IMR-90 (cell line): ENCODE results near the gene LCMT2. TPM values are rescaled to one million over a fixed set of nuclear protein-coding genes. Genes with fewer than 3 reads are reported as not detected.

ENCODE experiments used
- ATAC-seq: fragments of 200-7000 bp; cut with Tn5 transposase; 2 replicates; pipeline ENCODE4 v1.9.1; 2020; ENCODE audit warnings: low read depth, mild to moderate bottlenecking, moderate library complexity
- BruUV-seq: library from RNA; stranded (reverse); fragments of 400-500 nt; replicated peaks from 2 replicates; lab custom pipeline; 2021; lab: Mats Ljungman, UMichigan
- CTCF ChIA-PET: fragments of 300-600 bp; formaldehyde crosslinking; extraction: SDS; loops from one replicate; lab custom pipeline; 2021; ENCODE audit warnings: antibody characterized with exemption; lab: Yijun Ruan, JAX
- POLR2A ChIA-PET: fragments of 300-600 bp; sonication (Branson Sonifier 250); formaldehyde crosslinking; loops from one replicate; lab custom pipeline; 2022; ENCODE audit warnings: antibody characterized with exemption; ENCODE audit not compliant: unreplicated experiment; lab: Charles Lee
- DNase-seq: peaks from one replicate; pipeline ENCODE4 v3.0.0; 2013
- H2AFZ ChIP-seq: replicated peaks from 2 replicates; pipeline ENCODE3; 2013; ENCODE audit warnings: low read length, mild to moderate bottlenecking; ENCODE audit not compliant: poor library complexity
- H2AK5ac ChIP-seq: 2 replicates; pipeline ENCODE4 v1.6.1; 2013; ENCODE audit warnings: low read depth, low read length, inconsistent platforms
- H2AK9ac ChIP-seq: replicated peaks from 2 replicates; pipeline ENCODE3; 2013; ENCODE audit warnings: mild to moderate bottlenecking, low read depth, low read length, moderate library complexity; ENCODE audit not compliant: poor library complexity
- H2BK120ac ChIP-seq: 2 replicates; pipeline ENCODE4 v1.6.1; 2013; ENCODE audit warnings: low read depth, low read length, inconsistent platforms
- H2BK15ac ChIP-seq: 3 replicates; pipeline ENCODE4 v1.6.1; 2013; ENCODE audit warnings: low read depth, low read length, inconsistent platforms
- H2BK20ac ChIP-seq: 2 replicates; pipeline ENCODE4 v1.6.1; 2013; ENCODE audit warnings: low read depth, mild to moderate bottlenecking, inconsistent platforms, low read length, moderate library complexity
- H2BK5ac ChIP-seq: 2 replicates; pipeline ENCODE4 v1.6.1; 2013; ENCODE audit warnings: mild to moderate bottlenecking, low read depth, low read length, inconsistent platforms; ENCODE audit not compliant: poor library complexity, severe bottlenecking
- H3K14ac ChIP-seq: replicated peaks from 2 replicates; pipeline ENCODE4 v1.6.1; 2013; ENCODE audit warnings: low read depth, low read length, inconsistent platforms
- H3K18ac ChIP-seq: 2 replicates; pipeline ENCODE4 v1.6.1; 2013; ENCODE audit warnings: low read depth, low read length, control low read depth
- H3K23ac ChIP-seq: 2 replicates; pipeline ENCODE4 v1.6.1; 2013; ENCODE audit warnings: low read depth, low read length, inconsistent platforms
- H3K27ac ChIP-seq: 2 replicates; pipeline ENCODE4 v1.5.1; 2013; ENCODE audit warnings: mild to moderate bottlenecking, control low read depth, low read length; ENCODE audit not compliant: insufficient read depth
- H3K27me3 ChIP-seq: 2 replicates; pipeline ENCODE4 v1.6.1; 2013; ENCODE audit warnings: low read length; ENCODE audit not compliant: control insufficient read depth, insufficient read depth
- H3K36me3 ChIP-seq: 2 replicates; pipeline ENCODE4 v1.6.1; 2013; ENCODE audit warnings: low read length, mixed read lengths; ENCODE audit not compliant: control insufficient read depth, insufficient read depth
- H3K4ac ChIP-seq: 2 replicates; pipeline ENCODE4 v1.6.1; 2013; ENCODE audit warnings: low read depth, low read length, inconsistent platforms
- H3K4me1 ChIP-seq: 2 replicates; pipeline ENCODE4 v1.6.1; 2013; ENCODE audit warnings: low read length, mixed read lengths; ENCODE audit not compliant: control insufficient read depth, insufficient read depth
- H3K4me2 ChIP-seq: 2 replicates; pipeline ENCODE4 v1.6.1; 2013; ENCODE audit warnings: low read depth, mild to moderate bottlenecking, control low read depth, low read length, moderate library complexity
- H3K4me3 ChIP-seq: 2 replicates; pipeline ENCODE4 v1.5.1; 2013; ENCODE audit warnings: low read depth, mild to moderate bottlenecking, control low read depth, low read length, moderate library complexity; ENCODE audit not compliant: insufficient read depth
- H3K56ac ChIP-seq: 2 replicates; pipeline ENCODE4 v1.6.1; 2013; ENCODE audit warnings: low read length, inconsistent platforms; ENCODE audit not compliant: insufficient read depth; ENCODE audit errors: extremely low read depth
- H3K79me1 ChIP-seq, 2 experiments: 2 replicates each; pipeline ENCODE4 v1.6.1; 2013; ENCODE audit warnings: low read length in 2 of 2, inconsistent platforms in 1 of 2, low read depth in 1 of 2
- H3K9ac ChIP-seq: 2 replicates; pipeline ENCODE4 v1.6.1; 2013; ENCODE audit warnings: low read depth, low read length, control low read depth
- H3K9me1 ChIP-seq: 2 replicates; pipeline ENCODE4 v1.6.1; 2013; ENCODE audit warnings: low read length, inconsistent platforms; ENCODE audit not compliant: insufficient read depth
- H3K9me3 ChIP-seq: 2 replicates; pipeline ENCODE4 v1.6.1; 2013; ENCODE audit warnings: low read length; ENCODE audit not compliant: control insufficient read depth, insufficient read depth
- H4K20me1 ChIP-seq: 2 replicates; pipeline ENCODE4 v1.6.1; 2013; ENCODE audit warnings: low read length, inconsistent platforms; ENCODE audit not compliant: insufficient read depth
- H4K5ac ChIP-seq: 2 replicates; pipeline ENCODE4 v1.6.1; 2013; ENCODE audit warnings: mild to moderate bottlenecking, low read depth, low read length, control low read depth
- H4K8ac ChIP-seq, 2 experiments: 2 replicates each; pipeline ENCODE4 v1.6.1; 2013; ENCODE audit warnings: low read depth in 2 of 2, low read length in 2 of 2, control low read depth in 1 of 2, inconsistent platforms in 1 of 2
- H4K91ac ChIP-seq: 2 replicates; pipeline ENCODE4 v1.6.1; 2013; ENCODE audit warnings: low read depth, low read length, inconsistent platforms; ENCODE audit not compliant: insufficient read depth
- CEBPB ChIP-seq: IDR thresholded peaks from 2 replicates; pipeline ENCODE4 v1.6.1; 2012; ENCODE audit warnings: low read depth, low read length, improper control_type of control experiment
- CTCF ChIP-seq: conservative IDR thresholded peaks from 2 replicates; pipeline ENCODE4 v1.5.1; 2012; ENCODE audit warnings: mild to moderate bottlenecking, low read depth, low read length, improper control_type of control experiment
- FOS ChIP-seq: fragments of 150-350 bp; IDR thresholded peaks from 2 replicates; pipeline ENCODE4 v1.6.1; 2016; ENCODE audit warnings: low read depth, low read length
- MAFK ChIP-seq: IDR thresholded peaks from 2 replicates; pipeline ENCODE4 v1.6.1; 2012; ENCODE audit warnings: low read depth, low read length, improper control_type of control experiment
- MAZ ChIP-seq: IDR thresholded peaks from 2 replicates; pipeline ENCODE4 v1.6.1; 2012; ENCODE audit warnings: low read depth, mild to moderate bottlenecking, low read length, improper control_type of control experiment, moderate library complexity, borderline replicate concordance
- MXI1 ChIP-seq: IDR thresholded peaks from 2 replicates; pipeline ENCODE4 v1.6.1; 2012; ENCODE audit warnings: low read depth, mild to moderate bottlenecking, low read length, moderate library complexity, borderline replicate concordance
- NFE2L2 ChIP-seq: fragments of 150-350 bp; IDR thresholded peaks from 2 replicates; pipeline ENCODE4 v1.6.1; 2016; ENCODE audit warnings: low read depth, mild to moderate bottlenecking, low read length
- POLR2A ChIP-seq: IDR thresholded peaks from 2 replicates; pipeline ENCODE4 v1.6.1; 2012; ENCODE audit warnings: mild to moderate bottlenecking, low read depth, low read length
- RAD21 ChIP-seq: IDR thresholded peaks from 2 replicates; pipeline ENCODE4 v1.6.1; 2012; ENCODE audit warnings: low read length, improper control_type of control experiment
- RCOR1 ChIP-seq: IDR thresholded peaks from 2 replicates; pipeline ENCODE4 v1.6.1; 2012; ENCODE audit warnings: mild to moderate bottlenecking, low read length, improper control_type of control experiment; ENCODE audit not compliant: insufficient replicate concordance
- RFX5 ChIP-seq: IDR thresholded peaks from 2 replicates; pipeline ENCODE4 v1.8.0; 2012; ENCODE audit warnings: low read depth, mild to moderate bottlenecking, low read length, moderate library complexity
- SMC3 ChIP-seq: fragments of 150-350 bp; IDR thresholded peaks from 2 replicates; pipeline ENCODE4 v1.6.1; 2016; ENCODE audit warnings: low read depth, mild to moderate bottlenecking, antibody characterized with exemption, low read length, moderate library complexity
- WGBS, 2 experiments: methylation state at CpG; one replicate each; pipeline versions ENCODE4 v1.1.5 to v1.1.7; 2013; ENCODE audit warnings: missing lambda C conversion rate in 2 of 2; ENCODE audit not compliant: insufficient read length in 1 of 2; ENCODE audit errors: extremely low coverage in 2 of 2; 5-methylcytosine and 5-hydroxymethylcytosine counted together
- dilution Hi-C: fragments of 300-500 bp; cut with HindIII; formaldehyde crosslinking; loops from one replicate; pipeline ENCODE4 v1.14.3; 2018; ENCODE audit warnings: low sequenced_read_pairs; ENCODE audit not compliant: unreplicated experiment
- in situ Hi-C: fragments of 300-500 bp; cut with MboI; formaldehyde crosslinking; loops from 3 replicates; pipeline ENCODE4 v1.14.3; 2019; ENCODE audit warnings: low sequenced_read_pairs, inconsistent platforms, mixed read lengths
- intact Hi-C: fragments of 100-400 bp; cut with micrococcal nuclease; formaldehyde crosslinking; loops from 2 replicates; pipeline ENCODE4 v1.10.0; 2022
- polyA plus RNA-seq, 3 experiments: library from polyadenylated mRNA; depleted of rRNA; stranded (reverse); fragments of >200 nt; gene quantifications; 2 replicates each; pipeline ENCODE4 v1.2.3, GENCODE V29; 2012; ENCODE audit warnings: low replicate concordance in 1 of 3
- total RNA-seq: library from RNA; depleted of rRNA; stranded (reverse); fragments of >200 nt; gene quantifications from 2 replicates; pipeline ENCODE4 v1.2.3, GENCODE V29; 2012
- TF ChIP-seq, protein P1 (sequence below): fragments of 150-350 bp; IDR thresholded peaks from 2 replicates; pipeline ENCODE4 v1.6.1; 2017; ENCODE audit warnings: mild to moderate bottlenecking, antibody characterized with exemption, low read length, low read depth
- TF ChIP-seq, protein P2 (sequence below): fragments of 150-350 bp; IDR thresholded peaks from 2 replicates; pipeline ENCODE4 v1.6.1; 2016; ENCODE audit warnings: low read depth, mild to moderate bottlenecking, low read length, moderate library complexity, borderline replicate concordance

Gene LCMT2
- total and polyA plus RNA-seq, 2 of the 4 experiments (the other 2 are of a cell fraction), result 5.8 to 12.2 TPM

DNA sequence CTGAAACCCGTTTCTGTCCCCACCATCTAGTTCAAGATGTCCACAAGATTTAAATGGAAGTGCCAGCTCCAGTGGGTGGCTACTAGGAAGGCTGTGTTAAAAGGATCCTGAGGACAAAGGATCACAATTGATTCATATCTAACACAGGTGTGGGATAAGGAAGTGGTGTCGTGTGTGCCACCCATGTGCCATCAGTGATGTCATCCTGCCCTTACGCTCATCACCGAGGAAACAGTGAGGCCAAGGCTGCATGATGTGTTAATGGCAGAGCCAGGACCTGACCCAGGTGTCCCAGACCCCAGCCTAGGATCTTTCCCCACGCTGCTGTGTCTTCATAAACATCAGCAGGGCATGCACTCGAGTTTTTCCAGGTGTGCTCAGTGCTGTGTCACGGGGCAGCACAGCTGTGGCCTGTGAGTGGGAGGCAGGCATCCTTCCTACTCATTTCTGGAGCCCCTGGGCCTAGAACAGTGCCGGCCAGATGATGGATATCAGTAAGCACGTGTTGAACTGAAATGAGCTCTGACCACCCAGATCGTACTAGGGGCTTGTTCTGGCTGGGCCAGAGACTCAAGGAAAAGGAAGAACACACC, 53.0 kb downstream of the LCMT2 start:
- no peaks in the 10 kb centered on the region for H3K79me1 ChIP-seq
- H2BK20ac ChIP-seq, result no peak overlapping the region
- H2BK5ac ChIP-seq, result no peak overlapping the region
- H3K27ac ChIP-seq, result no peak overlapping the region
- peaks cover 1% of the 10 kb centered on the region; the same call in 1 of the 2 replicates for H3K9me3 ChIP-seq
- no peak overlapping the region for H4K8ac ChIP-seq
- WGBS, 2 experiments, result 85% methylated on average over 2 of the region's 10 CpGs; no CpG with 5 or more reads in 1 of the 2 experiments
- H3K23ac ChIP-seq, result no peak overlapping the region
- CTCF ChIA-PET, result no interaction called here
- H2AK5ac ChIP-seq, result no peak overlapping the region
- TF ChIP-seq CEBPB (no peak), MAZ (no peak), SMC3 (no peak), RCOR1 (no peak), CTCF (no peak), RAD21 (no peak), MAFK (no peak), MXI1 (no peak), NFE2L2 (no peak), FOS (no peak), RFX5 (no peak), POLR2A (no peak)
- TF ChIP-seq, protein P1, sequence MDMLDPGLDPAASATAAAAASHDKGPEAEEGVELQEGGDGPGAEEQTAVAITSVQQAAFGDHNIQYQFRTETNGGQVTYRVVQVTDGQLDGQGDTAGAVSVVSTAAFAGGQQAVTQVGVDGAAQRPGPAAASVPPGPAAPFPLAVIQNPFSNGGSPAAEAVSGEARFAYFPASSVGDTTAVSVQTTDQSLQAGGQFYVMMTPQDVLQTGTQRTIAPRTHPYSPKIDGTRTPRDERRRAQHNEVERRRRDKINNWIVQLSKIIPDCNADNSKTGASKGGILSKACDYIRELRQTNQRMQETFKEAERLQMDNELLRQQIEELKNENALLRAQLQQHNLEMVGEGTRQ, result no peak
- TF ChIP-seq, protein P2, sequence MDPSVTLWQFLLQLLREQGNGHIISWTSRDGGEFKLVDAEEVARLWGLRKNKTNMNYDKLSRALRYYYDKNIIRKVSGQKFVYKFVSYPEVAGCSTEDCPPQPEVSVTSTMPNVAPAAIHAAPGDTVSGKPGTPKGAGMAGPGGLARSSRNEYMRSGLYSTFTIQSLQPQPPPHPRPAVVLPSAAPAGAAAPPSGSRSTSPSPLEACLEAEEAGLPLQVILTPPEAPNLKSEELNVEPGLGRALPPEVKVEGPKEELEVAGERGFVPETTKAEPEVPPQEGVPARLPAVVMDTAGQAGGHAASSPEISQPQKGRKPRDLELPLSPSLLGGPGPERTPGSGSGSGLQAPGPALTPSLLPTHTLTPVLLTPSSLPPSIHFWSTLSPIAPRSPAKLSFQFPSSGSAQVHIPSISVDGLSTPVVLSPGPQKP, result no peak
- H4K5ac ChIP-seq, result no peak overlapping the region
- POLR2A ChIA-PET, result no interaction called here
- H3K4ac ChIP-seq, result no peak overlapping the region
- peaks cover 65% of the 10 kb centered on the region for H3K27me3 ChIP-seq
- no peaks in the 10 kb centered on the region for H3K36me3 ChIP-seq
- no peak for DNase-seq
- BruUV-seq, result no TSS peak
- no peak overlapping the region for H2BK15ac ChIP-seq
- no peak overlapping the region for H2AK9ac ChIP-seq
- no peak overlapping the region for H2BK120ac ChIP-seq
- H4K91ac ChIP-seq, result no peak overlapping the region
- no peak overlapping the region for H3K14ac ChIP-seq
- H3K9ac ChIP-seq, result no peak overlapping the region
- no peaks in the 10 kb centered on the region for H4K20me1 ChIP-seq
- no peak overlapping the region for H3K4me2 ChIP-seq
- intact Hi-C loops (no loop called here), dilution Hi-C loops (no loop called here), in situ Hi-C loops (no loop called here)
- peak overlapping the region; percentile 14 for H2AFZ ChIP-seq
- no peak for ATAC-seq
- no peak overlapping the region for H3K4me3 ChIP-seq
- no peaks in the 10 kb centered on the region for H3K4me1 ChIP-seq
- no peak overlapping the region for H3K56ac ChIP-seq
- no peaks in the 10 kb centered on the region for H3K9me1 ChIP-seq
- H3K18ac ChIP-seq, result no peak overlapping the region
